Omental fat pad (tissue), 4 donors: Measurements from ENCODE around the gene UBL5. TPM values are rescaled to one million over a fixed set of nuclear protein-coding genes. Genes with fewer than 3 reads are reported as not detected.
"Not testable (repeated sequence)": the region's sequence is repeated elsewhere in the genome, so short reads cannot be mapped to it uniquely, and the experiment has no call there.

Source experiments
- ATAC-seq: fragments of 150-250 bp; one replicate; pipeline ENCODE4 v1.9.1; 2016; ENCODE audit warnings: mild to moderate bottlenecking, moderate library complexity; ENCODE audit not compliant: low FRiP score
- DNase-seq: peaks from one replicate; pipeline ENCODE4 v3.0.0-alpha.2; 2019; ENCODE audit warnings: low spot score
- total RNA-seq, 4 donors: library from RNA; depleted of rRNA; stranded (reverse); fragments of >200 nt; gene quantifications; one replicate each; pipeline ENCODE4 v1.1.0, GENCODE V29; 2016
- TF ChIP-seq, protein P1 (sequence below), 3 donors: fragments of 450-650 bp; IDR thresholded peaks; one replicate each; pipeline ENCODE4 v1.5.1; 2016 to 2017; ENCODE audit warnings: antibody characterized with exemption in 3 of 3, mild to moderate bottlenecking in 3 of 3, moderate library complexity in 2 of 3

Gene UBL5
- 100 to 1,000 TPM; 407 to 513 (median 455) TPM for total RNA-seq

GRCh38 chr19:9827289-9828238, at the start of gene UBL5:
UBL5 (plus strand) TSS chr19:9827918; CDS start chr19:9828338, 420 bp downstream.
- DNase-seq (peak; percentile 50), ATAC-seq (peak; percentile 80)
- TF ChIP-seq, protein P1, sequence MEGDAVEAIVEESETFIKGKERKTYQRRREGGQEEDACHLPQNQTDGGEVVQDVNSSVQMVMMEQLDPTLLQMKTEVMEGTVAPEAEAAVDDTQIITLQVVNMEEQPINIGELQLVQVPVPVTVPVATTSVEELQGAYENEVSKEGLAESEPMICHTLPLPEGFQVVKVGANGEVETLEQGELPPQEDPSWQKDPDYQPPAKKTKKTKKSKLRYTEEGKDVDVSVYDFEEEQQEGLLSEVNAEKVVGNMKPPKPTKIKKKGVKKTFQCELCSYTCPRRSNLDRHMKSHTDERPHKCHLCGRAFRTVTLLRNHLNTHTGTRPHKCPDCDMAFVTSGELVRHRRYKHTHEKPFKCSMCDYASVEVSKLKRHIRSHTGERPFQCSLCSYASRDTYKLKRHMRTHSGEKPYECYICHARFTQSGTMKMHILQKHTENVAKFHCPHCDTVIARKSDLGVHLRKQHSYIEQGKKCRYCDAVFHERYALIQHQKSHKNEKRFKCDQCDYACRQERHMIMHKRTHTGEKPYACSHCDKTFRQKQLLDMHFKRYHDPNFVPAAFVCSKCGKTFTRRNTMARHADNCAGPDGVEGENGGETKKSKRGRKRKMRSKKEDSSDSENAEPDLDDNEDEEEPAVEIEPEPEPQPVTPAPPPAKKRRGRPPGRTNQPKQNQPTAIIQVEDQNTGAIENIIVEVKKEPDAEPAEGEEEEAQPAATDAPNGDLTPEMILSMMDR (IDR thresholded peaks at IDR 0.05): no peak

GRCh38 chr19:9782338-9782737, 45.4 kb upstream of the UBL5 start:
- DNase-seq (no peak), ATAC-seq (no peak)
- TF ChIP-seq, protein P1 (IDR thresholded peaks at IDR 0.05): no peak

DNA sequence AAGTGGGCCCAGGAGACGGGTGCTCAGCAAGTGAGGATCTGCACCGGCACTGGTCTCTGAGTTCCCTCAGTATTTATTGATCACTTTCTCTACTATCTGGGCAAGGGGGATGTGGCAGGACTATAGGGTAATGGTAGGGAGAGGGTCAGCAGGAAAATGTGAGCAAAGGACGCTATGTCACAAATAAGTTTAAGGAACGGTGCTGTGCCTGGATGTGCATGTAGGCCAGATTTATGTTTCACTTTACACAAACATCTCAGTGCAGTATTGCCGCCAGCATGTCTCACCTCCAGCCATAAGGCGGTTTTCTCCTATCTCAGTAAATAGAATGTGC, 43.6 kb upstream of the UBL5 start:
- DNase-seq, ATAC-seq: not testable (repeated sequence)

DNA sequence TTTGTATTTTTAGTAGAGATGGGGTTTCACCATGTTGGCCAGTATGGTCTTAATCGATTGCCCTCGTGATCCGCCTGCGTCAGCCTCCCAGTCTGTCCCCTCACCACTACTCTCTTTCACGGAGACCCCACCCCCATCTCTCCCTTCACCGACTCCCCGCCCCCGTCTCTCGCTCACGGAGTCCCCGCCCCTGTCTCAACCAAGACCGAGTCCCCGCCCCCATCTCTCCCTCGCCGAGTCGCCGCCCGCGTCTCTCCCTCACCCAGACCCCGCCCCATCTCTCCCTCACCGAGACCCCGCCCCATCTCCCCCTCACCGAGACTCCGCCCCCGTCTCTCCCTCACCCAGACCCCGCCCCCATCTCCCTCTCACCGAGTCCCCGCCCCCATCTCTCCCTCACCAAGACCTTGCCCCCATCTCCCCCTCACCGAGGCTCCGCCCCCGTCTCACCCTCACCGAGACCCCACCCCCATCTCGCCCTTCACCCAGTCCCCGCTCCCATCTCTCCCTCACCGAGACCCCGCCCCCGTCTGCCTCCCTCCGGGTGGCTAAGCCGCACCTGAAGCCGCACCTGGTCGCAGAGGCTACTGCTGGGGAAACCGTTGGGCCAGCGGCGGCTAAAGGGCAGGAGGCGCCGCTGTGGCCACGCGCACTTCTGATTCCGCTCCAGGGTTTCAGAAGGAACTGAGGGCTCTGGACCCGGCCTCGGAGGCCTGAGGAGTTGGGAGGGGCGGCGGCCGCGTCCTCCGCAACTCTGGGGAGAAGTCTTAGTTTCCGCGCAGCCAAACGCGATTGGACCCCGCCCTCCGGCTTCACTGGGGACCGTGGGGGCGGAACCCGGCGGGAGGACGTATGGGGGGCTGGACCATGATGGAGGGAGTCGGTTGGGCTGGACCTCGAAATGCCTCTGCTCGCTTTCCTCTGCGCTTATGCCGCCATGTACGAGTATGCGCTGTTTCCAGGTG, 42.1 kb upstream of the UBL5 start:
- DNase-seq (peak; percentile 95), ATAC-seq (peak; percentile 91)
- TF ChIP-seq, protein P1 (IDR thresholded peaks at IDR 0.05): no peak

GRCh38 chr19:9786342-9786741, 41.4 kb upstream of the UBL5 start:
- TF ChIP-seq, protein P1 (IDR thresholded peaks at IDR 0.05): no peak
- no peak for DNase-seq
- ATAC-seq: no peak

- DNase-seq: no peak
- ATAC-seq: no peak
- TF ChIP-seq, protein P1 (IDR thresholded peaks at IDR 0.05): no peak
Observed at GRCh38 chr19:9786819-9787218, 40.9 kb upstream of the UBL5 start.

DNA sequence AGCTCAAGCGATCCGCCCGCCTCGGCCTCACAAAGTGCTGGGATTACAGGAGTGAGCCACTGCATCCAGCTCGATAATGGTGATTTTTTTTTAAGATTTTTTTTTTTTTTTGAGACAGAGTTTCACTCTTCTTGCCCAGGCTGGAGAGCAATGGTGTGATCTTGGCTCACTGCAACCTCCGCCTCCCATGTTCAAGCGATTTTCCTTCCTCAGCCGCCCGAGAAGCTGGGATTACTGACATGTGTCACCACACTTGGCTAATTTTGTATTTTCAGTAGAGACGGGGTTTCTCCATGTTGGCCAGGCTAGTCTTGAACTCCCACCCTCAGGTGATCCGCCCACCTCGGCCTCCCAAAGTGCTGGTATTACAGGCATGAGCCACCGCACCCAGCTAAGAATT, 39.1 kb upstream of the UBL5 start:
- not testable (repeated sequence) for ATAC-seq, DNase-seq
